ENCODE data around the gene TRIM40.
"Not testable (repeated sequence)": the region's sequence is repeated elsewhere in the genome, so short reads cannot be mapped to it uniquely, and the experiment has no call there.

TRIM40 gene

GRCh38 chr6:30113841-30114240 lies 22.1 kb upstream of the TRIM40 start:
- DNase-seq, result no peak

GRCh38 chr6:30116724-30117123 lies 19.2 kb upstream of the TRIM40 start:
- no peak for DNase-seq

- DNase-seq, result not testable (repeated sequence)
Observed at GRCh38 chr6:30118691-30119090, 17.2 kb upstream of the TRIM40 start.

- DNase-seq, result no peak
Observed at GRCh38 chr6:30121446-30122366, 14.2 kb upstream of the TRIM40 start.

- no peak for DNase-seq
Observed at GRCh38 chr6:30122515-30122914, 13.4 kb upstream of the TRIM40 start.

DNA sequence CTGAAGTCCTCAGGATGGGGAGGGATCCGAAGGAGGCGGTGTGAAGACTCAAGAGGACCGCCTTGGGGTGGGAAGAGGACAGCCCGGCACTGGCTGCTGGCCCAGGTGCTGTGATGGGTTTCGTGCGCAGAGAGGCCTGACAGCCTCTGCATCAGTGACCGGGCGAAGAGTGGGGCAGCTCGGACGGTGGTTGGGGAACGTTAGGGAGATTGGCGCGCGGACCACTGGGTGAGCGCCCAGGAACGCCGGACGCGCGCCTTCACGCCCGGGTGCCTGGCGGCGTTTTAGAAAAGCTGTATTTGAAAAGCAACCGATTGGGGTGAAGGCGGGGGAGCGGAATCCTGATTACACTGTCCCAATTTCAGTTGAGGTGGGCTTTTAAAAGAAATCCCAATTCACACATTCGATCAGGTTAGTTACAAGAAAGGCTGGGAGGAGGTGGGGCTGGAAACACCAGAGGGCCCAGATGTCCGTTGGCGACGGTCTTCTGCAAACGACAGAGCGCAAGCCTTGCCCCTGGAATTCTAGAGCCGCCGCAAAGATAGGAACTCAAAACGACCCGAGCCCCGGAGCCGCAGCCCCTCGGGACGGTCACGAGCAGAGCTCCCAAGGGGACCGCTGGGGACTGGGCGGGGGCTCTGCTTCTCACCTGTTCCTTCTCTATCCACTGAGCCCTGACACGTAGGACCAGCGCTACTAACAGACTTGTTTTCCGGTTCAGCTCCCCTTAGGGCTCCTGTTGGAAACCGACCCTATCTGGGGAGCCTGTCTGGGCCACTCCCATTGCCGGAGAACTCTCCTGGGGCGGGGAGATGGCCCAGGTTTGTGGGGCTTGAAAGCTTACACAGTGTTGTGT lies 8.5 kb upstream of the TRIM40 start:
- DNase-seq, result no peak

GRCh38 chr6:30129265-30130178 lies 6.4 kb upstream of the TRIM40 start:
- no peak for DNase-seq

GRCh38 chr6:30130179-30130679 lies 5.7 kb upstream of the TRIM40 start:
- DNase-seq, result no peak

GRCh38 chr6:30130887-30131862 lies 4.8 kb upstream of the TRIM40 start:
- peak in 3 of 4 experiments; percentile 9 to 41 (median 39) for DNase-seq

DNA sequence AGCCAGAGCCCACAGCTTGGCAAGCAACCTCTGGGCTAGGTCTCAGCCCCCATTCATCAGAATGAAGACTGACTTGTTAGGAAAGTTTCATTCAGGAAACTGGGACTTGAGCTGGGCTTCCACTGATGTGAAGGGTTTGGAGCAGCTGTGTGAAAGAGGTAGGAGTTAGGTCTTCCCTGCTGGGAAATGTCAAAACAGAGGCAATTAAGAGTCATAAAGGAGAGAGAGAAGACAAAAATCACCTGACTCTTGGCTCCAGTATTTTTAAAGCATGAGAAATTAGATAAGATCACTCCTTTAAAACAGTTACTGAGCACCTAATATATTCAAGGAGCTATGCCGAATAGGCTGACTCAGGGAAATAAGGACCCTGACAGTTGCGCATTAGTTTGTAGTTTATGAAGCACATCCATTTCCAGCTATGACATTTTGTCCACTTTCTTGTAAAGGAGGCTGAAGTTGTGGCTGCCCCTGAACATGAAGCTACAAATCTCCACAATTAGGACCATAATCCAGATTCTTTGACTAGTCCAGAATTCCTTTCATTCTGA lies 3.9 kb upstream of the TRIM40 start:
- DNase-seq, result no peak

DNA sequence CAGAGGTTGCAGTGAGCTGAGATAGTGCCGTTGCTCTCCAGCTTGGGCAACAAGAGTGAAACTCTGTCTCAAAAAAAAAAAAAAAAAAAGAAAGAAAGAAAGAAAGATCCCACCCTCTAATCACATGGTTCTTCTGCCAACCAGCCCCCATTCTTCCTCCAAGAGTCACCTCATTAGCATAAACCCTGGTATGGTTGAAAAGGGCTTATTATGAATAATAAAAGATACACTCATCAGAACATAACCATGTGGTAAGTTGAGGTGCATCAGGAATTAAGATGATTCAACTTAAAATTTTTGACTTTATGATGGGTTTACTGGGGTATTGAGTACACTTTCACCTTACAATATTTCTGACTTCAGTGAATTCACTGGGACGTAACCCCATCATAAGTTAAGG lies 793 bp upstream of the TRIM40 start:
- no peak for DNase-seq

DNA sequence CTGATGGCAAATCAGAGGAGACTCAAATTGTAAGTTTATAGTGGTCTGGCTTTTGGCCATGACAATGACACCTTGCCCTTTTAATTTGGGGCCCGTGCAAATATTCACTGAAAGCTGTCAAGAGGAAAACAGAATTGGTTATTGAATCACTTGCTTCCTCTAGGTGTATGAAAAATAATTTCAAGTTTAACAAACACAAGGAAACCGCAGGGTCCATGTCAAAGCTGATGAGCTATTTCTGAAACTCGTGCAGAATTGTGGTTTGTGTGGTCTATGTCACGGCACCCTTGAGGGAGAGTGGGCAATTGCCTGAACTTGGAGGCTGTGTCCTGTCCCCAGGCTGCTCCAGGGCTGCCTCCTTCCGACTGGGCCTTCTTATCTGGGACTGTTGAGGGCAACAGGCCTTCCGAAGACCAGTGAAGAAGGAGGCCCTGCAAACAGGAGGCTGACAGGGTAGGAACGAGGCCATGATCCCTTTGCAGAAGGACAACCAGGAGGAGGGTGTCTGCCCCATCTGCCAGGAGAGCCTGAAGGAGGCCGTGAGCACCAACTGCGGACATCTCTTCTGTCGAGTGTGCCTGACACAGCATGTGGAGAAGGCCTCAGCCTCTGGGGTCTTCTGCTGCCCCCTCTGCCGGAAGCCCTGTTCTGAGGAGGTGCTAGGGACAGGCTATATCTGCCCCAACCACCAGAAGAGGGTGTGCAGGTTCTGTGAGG lies 788 bp downstream of the TRIM40 start:
- no peak for DNase-seq

GRCh38 chr6:30140240-30140639 lies 4.3 kb downstream of the TRIM40 start:
- not testable (repeated sequence) for DNase-seq

- no peak for DNase-seq
Observed at GRCh38 chr6:30142665-30143064, 6.7 kb downstream of the TRIM40 start.

DNA sequence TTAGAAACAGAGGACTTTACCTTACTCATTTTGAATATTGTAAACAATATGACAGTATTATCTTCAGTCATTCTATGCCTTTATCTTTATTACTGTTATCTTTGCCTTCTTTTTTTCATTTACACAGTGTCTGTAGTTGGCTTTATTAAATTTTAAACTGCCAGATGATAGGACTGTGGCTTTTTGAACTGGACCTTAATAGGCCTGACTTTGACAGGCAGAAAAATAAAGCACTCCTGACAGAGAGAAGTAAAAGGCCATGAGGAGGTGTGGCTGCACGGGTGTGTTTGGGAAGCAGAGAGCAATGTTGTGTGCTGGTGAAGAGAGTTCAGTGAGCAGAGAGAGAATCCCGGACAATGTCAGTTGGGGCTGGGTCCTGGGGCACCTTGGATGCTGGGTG lies 7.8 kb downstream of the TRIM40 start:
- no peak for DNase-seq

GRCh38 chr6:30144811-30145210 lies 8.9 kb downstream of the TRIM40 start:
- DNase-seq, result no peak

DNA sequence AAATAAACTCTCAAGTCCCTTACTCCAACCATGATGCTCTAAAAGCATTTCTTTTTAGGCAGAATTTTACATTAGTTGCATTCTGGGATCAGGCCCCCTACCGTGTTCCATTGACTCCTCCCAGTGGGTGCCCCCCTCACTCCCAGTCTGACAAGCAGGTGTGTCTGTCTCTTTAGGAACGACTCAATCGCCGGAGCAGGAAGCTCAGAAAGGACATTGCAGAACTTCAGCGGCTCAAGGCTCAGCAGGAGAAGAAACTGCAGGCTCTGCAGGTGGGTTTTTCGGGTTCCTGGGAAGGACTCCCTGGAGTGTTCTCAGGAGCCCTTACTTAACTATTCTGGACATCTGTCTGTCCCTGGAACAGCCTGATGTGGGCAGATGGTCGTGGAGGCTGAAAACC lies 9.9 kb downstream of the TRIM40 start:
- DNase-seq, result no peak

- no peak for DNase-seq
Observed at GRCh38 chr6:30147096-30147495, 11.2 kb downstream of the TRIM40 start.

DNA sequence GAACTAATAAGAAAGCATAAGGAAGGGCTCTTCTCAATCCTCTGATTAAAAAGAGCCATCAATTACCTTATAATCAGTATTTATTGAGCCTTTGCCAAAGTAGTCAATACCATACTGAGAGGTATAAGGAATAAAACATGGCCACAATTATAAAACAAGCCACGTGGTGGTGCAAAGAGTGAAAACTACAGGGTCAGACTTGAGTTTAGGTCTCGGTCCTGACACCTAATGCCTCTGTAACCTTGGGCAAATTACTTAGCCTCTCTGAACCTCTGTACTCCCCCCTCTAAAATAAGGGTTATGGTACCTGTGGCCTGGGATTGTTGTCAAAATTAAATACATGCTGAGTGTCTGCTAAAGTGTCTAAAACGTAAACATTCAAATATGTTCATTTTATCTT lies 13.3 kb downstream of the TRIM40 start:
- DNase-seq, result no peak

DNA sequence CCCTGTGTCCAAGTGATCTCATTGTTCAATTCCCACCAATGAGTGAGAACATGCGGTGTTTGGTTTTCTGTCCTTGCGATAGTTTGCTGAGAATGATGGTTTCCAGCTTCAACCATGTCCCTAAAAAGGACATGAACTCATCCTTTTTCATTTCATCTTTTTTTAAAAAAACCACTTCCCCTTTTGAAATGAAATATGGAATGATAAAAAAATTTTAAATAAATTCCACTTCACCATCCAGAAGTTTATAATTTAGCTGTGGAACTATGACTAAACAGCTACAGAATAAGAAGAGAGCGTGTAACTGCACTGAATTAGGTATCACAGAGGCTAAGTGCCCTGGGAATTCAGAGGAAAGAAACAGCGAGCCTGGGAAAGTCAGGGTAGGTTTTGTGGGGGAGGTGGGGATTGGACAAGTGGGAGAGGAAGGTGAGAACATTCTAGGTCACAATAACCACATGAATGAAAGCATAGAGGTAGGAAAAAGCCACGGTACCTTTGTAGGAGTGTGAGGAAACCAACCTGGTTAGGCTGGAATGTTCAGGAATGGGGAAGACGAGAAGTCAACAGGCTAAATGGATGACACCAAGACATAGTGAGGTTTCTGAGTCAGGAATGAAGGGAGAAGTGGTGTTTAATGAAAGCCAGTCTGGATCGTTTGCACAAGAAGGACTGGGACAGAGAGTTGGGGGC lies 14.1 kb downstream of the TRIM40 start:
- no peak for DNase-seq
